Activated gamma-delta T cell (primary cell): ENCODE results near the gene SLK.

Experiments used
- DNase-seq: peaks from one replicate; lab custom pipeline; 2025; lab: John Stamatoyannopoulos, UW

SLK gene

DNA sequence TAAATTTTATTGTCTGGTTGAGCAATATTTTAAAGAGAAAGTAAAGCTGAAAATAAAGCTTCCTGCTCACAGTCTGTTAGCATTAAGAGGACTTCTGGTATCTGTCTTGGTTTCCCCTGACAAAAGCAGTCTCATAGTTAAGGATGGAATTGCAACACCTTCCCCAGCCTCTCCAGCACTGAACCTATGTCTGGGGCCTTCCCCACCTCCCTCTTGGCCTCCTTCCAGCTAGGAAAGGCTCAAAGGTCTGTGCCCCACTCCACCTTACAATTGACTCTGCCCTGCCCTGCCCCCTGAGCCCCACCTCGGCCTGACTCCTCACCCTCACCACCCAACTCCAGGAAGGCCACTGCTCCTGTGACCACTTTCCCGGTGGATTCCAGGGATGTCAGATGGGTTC, 85.5 kb downstream of the SLK start:
- DNase-seq: no peak

DNA sequence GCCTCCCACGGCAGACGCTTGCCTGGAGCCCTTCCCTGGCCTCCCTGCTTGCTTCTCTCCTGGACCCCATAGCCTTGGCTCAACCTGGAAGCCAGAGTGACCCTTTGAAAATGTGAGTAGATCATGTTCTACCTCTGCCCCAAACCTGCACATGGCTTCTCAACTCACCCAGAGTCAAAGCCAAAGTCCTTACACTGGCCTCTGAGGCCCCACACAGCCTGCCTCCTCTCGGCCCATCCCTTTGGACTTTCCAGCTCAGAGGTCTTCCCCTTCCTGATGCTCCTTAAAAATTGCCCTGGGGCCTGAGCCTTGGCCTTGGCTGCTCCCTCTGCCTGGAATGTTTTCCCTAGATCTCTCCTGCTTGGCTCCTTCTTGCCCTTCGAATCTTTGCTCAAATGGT, 86.3 kb downstream of the SLK start:
- no peak for DNase-seq

DNA sequence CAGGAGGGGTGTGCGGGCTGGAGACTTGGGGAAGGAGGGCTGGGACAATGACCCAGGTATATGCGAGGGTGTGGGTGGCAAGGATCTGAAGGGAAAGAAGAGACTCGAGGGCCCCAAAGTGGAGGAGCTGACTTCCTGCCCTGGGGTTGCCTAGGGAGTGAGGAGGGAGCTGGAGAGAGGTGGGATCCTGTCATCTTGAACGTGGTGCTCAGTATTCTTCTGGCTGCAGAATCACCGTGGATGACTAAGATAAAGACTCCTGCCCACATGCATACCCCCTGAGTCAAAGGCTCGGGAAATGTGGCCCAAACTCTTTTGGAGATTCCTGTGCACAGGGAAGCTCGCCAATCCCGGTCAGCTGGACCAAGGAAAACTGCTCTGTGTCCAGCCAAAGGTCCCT, 87.5 kb downstream of the SLK start:
- DNase-seq: no peak

DNA sequence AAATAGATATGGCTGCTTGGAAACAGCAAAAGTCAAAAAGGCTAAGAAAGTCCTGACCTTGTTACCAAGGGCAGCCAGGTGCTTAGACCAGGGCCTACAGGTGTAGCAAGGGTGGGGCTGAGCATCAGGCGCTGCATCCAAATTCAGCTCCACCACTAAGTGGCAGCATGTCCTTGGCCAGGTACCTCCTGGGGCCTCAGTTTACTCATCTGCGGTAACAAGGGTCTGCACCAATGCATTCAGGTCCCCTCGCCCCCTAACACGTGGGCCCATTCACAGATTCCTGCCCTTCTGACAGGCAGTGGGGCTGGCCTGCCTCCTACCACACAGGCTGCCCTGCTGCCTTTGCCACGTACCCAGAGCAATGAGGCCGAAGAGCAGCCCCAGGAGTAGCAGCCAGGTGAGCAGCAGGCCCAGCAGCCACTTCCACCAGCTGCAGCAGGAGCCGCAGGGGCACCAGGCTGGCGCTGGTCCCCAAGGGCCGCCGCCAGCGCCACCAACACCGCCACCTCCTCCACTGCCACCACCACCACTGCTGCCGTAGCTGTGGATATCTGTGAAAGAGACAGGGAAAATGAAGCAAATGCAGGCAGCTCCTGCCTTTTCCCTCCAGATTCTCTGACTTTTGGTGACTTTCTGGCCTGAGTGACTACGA, 89.8 kb downstream of the SLK start:
- DNase-seq: no peak

DNA sequence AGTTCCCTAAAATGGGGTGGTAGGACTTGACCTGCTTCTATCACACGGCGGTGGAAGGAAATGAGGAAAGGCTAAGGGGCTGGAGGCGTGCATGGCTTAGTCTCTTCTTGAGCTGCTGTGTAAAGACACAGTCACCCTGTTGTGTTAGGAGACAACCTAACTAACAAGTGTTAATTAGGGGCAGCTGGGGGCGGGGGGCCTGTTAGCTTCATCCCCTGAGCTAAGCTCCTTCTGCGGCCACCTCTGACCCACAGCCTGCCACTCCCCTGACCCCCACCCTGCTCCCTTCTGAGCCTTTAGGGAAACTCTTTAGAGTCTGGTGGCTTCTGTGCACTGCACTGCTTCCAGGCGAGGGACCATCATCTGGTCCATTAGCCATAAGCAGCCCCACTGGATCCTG, 90.8 kb downstream of the SLK start:
- DNase-seq: no peak

DNA sequence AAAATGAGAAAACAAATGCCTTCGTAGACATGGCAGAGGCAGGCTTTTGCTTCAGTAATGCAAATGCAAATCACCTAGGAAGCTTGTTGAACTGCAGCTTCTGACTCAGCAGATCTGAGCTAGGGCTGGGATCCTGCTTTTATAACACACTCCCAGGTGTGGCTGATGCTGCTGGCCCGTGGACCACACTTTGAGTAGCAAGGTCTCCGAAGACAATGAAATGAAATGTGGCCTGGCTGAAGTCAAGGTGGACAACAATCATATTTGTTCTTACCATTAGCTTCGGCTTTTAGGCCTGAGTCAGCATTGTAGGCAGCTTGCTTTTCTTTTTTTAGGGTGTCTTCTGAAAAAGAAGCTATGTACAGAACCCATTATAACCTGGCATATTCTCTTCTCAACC, 92.4 kb downstream of the SLK start:
- DNase-seq: no peak

DNA sequence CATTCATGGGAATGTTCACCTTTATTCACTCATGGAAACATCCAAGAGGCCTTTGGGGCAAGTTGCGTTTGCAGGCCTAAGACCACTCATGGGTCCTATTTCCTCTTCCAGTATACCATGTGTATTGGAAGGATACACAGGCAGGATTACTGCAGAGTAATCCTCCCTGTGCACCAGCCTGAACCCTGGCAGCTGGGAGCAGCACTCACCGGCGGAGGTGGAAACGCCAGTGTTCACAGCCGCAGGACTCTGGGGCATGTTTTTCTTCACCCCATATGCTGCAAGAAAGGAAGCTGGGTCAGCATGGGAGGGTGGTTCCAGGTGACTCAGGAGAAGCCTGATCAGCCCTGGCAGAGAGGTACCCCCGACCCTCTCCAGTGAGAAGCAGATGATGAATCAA, 94.3 kb downstream of the SLK start:
- no peak for DNase-seq

DNA sequence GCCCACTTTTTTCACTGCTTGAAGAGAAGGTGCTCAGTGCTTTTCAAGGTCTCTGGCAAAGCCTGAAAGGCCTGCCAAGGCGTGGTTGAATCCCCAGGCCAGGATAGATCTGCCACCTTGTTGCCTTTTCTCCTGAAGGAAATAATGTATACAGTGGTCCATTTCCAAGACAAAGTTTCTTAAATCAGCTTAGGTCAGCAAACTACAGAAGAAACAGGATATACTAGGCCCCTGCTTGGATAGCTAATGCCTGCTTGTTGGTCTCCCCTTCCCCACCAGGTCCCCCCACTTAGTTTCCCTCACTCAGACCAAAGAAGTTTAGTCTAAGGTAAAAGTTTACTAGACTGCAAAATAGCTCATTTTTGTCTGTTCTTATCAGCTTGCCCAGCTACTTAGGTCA, 98.8 kb downstream of the SLK start:
- DNase-seq: no peak

DNA sequence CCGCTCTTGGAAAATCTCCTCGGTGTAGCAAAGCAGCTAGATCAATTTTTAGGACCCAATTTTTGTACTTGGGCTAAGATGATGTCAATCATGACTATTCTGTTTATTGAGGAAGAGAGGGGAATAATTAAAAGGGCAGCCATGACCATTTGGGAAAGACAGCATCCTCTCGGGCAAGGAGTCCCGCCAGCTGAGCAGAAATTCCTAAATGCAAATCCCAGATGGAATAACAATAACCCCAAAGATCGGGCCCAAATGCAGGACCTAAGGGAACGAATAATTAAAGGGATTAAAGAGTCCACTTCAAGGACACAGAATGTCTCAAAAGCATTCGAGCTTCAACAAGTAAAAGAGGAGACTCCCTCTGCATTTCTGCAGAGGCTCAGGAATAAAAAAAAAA, 100.0 kb downstream of the SLK start:
- no peak for DNase-seq

DNA sequence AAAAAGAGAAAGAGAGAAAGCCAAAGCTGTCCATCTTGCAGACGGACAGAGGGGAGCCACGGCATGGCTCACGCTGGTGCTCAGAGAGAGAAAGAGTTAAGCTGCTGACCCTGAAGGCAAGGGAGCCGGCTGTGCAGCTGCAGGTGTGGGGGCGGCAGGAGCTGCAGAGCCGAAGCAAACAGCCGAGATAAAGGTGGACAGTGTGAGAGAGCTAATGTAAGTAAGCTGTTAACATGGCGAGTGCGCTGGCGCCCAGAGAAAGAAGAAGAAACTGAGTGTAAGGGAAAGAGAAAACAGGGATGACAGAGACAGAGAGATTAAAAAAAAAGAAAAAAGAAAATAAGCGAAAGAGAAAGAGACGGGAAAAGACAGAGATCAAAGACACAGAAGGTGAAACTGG, 100.6 kb downstream of the SLK start:
- no peak for DNase-seq

DNA sequence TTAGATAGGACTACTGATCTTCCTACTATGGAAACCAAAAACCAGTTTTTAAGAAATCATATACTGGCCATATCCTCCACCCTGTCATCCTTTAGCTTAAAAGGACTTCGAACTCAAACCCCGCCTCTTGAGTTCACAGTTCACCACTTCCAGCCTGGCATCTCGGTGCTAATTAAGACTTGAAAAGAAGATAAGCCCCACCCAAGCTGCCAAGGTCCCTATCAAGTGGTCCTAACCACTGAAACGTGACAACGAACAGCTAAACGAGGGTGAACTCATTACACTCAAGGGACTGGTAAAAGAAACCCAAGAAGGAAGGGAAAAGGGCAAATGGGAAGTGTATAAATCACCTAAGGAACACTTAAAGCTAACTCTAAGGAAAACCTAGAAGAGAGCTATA, 102.7 kb downstream of the SLK start:
- DNase-seq: no peak

DNA sequence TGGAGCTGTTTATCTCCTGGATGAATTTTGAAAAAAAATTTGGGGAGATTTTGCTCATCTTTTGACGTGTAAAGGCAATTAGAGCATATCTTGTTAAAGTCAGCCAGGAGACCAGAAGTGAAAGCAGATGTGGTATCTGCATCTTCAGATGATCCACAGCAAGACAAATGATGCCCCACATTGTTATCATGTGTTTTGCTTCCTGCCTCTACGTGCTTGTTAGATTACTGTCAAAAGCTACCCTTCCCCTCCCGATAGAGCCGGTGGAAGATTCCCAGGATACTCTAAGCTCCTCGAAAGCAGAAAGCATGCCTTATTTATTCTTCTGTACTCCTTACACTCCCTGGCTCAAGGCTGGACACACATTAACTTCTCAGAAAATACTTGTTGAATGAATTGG, 105.8 kb downstream of the SLK start:
- no peak for DNase-seq

DNA sequence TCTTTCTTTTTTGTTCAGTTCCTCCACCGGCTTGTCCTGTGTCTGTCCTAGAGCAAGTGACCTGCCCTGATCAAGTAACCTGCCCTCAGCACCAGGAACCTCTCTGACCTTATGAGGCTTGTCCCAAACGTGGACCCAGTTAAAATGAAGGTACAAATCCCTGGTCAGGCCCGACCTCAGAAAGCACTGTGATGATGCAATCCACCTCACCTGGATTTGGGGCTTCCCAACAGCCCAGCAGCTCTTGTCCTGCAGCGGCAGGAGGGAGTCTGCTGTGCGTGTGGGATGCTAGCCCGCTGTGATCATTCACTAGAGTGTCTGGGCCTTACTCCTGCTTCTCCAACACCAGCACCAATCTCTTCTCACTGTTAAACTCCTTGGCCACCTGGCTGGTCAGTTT, 107.6 kb downstream of the SLK start:
- no peak for DNase-seq

DNA sequence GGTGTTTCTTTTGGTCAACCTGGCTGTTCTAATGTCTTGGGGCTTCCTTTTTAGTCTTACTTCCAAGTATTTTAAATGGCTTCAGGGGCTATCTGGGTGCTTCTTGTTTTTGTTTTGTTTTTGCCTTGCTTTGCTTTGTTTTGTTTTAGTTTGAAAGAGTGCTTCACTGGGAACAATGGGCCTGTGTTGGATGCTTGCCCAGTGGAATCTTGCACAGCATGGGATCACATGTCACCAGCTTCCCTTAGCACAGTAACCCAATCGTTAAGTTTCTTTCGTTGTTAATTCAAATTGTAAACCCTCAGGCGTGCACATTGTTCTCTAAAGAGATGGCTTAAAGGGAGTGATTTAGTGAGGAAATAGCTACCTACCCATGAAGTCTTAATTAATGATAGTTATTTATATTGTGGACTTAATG, 109.8 kb downstream of the SLK start:
- no peak for DNase-seq

DNA sequence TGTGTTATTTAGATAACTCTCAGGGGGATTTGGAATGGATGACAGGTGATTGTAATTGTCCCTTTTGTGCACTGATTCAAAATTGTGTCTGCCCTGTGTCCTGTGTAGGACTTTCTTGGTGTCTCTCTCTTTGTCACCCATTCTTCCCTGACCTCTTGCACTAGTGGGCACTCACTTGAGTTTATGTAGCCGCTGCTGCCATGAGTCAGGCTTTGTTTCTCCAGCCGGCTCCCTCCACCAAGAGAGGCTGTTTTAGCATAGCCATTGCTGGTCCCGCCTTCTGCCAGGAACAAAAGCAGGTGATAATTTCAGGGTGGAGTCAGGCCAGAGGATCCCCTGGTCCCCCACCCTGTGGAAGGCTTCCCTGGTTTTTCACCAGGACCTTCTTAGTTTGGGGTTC, 110.3 kb downstream of the SLK start:
- no peak for DNase-seq

DNA sequence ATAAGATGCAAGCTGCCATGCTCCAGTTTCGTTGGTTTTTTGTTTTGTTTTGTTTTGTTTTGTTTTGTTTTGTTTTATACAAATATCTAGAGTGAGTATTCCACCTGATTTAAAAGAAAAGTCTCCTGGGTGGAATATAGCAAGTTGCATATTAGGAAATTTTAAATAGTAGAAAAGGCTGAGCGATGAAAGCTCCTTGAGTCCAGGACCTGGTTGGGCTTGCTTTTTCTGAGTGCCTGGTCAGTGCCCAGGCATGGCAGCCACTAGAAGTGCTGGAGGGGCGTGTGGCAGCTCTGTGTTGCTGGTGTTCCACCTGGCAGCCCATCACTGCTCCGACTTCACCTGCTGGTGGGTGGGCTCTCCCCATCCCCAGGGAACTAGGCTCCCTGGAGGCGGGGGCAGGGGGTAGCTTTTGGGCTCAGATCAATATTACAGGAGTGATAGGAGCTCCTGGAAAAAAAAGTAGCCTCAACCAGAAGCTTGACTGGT, 110.8 kb downstream of the SLK start:
- no peak for DNase-seq
